MCF 10A (cell line): Measurements from ENCODE around the gene NCOA7. TPM values are rescaled to one million over a fixed set of nuclear protein-coding genes. Genes with fewer than 3 reads are reported as not detected.

Source experiments
- BruUV-seq: library from RNA; stranded (reverse); fragments of 400-500 nt; replicated peaks from 2 replicates; lab custom pipeline; 2021; lab: Mats Ljungman, UMichigan
- CTCF ChIA-PET: fragments of 300-600 bp; sonication (Branson Sonifier 250); formaldehyde crosslinking; extraction: SDS; loops from one replicate; lab custom pipeline; 2021; ENCODE audit warnings: antibody characterized with exemption, inconsistent platforms; lab: Yijun Ruan, JAX
- POLR2A ChIA-PET: fragments of 300-600, 350-650 bp; sonication (Branson Sonifier 250); formaldehyde crosslinking; extraction: SDS; loops from one replicate; lab custom pipeline; 2020; ENCODE audit warnings: antibody characterized with exemption, inconsistent platforms; lab: Yijun Ruan, JAX
- DNase-seq: peaks from one replicate; pipeline ENCODE4 v3.0.0-alpha.2; 2018; ENCODE audit not compliant: unreplicated experiment
- H3K27ac Mint-ChIP-seq: one replicate; pipeline ENCODE4 v1.8.0; 2022; ENCODE audit warnings: mild to moderate bottlenecking, low read depth, mixed read lengths; ENCODE audit not compliant: unreplicated experiment
- H3K27me3 Mint-ChIP-seq: one replicate; pipeline ENCODE4 v1.8.0; 2022; ENCODE audit warnings: mixed read lengths; ENCODE audit not compliant: insufficient read depth, unreplicated experiment
- H3K36me3 Mint-ChIP-seq: one replicate; pipeline ENCODE4 v1.8.0; 2022; ENCODE audit warnings: mild to moderate bottlenecking, moderate library complexity, mixed read lengths; ENCODE audit not compliant: insufficient read depth, unreplicated experiment
- H3K4me1 Mint-ChIP-seq: one replicate; pipeline ENCODE4 v1.8.0; 2022; ENCODE audit warnings: mixed read lengths; ENCODE audit not compliant: insufficient read depth, unreplicated experiment
- H3K4me3 Mint-ChIP-seq: one replicate; pipeline ENCODE4 v1.8.0; 2022; ENCODE audit warnings: mild to moderate bottlenecking, moderate library complexity, mixed read lengths; ENCODE audit not compliant: unreplicated experiment
- H3K9me3 Mint-ChIP-seq: one replicate; pipeline ENCODE4 v1.8.0; 2022; ENCODE audit warnings: mixed read lengths; ENCODE audit not compliant: unreplicated experiment
- CTCF ChIP-seq: fragments of 200-600 bp; IDR thresholded peaks from one replicate; pipeline ENCODE4 v1.8.0; 2022; ENCODE audit warnings: antibody characterized with exemption, mild to moderate bottlenecking; ENCODE audit not compliant: unreplicated experiment
- intact Hi-C: fragments of 100-400 bp; cut with micrococcal nuclease; formaldehyde crosslinking; loops from 2 replicates; pipeline ENCODE4 v1.14.1; 2022
- total RNA-seq: library from RNA; stranded (reverse); gene quantifications from 2 replicates; pipeline ENCODE4 v1.2.3, GENCODE V29; 2022

Gene NCOA7
- total RNA-seq, 1 experiment from 2014 or later: 52.3 TPM

GRCh38 chr6:125850361-125850760, 59.6 kb downstream of the NCOA7 start:
- Mint-ChIP-seq H3K36me3 (peaks cover 13% of the 10 kb centered on the region), H3K9me3 (peaks cover 9% of the 10 kb centered on the region), H3K4me1 (peaks cover 8% of the 10 kb centered on the region), H3K4me3 (no peak overlapping the region), H3K27me3 (no peaks in the 10 kb centered on the region), H3K27ac (no peak overlapping the region)
- TF ChIP-seq CTCF: no peak
- CTCF ChIA-PET: interaction anchor here (0.6 to 3.8 kb wide), 4 partner anchors 8 to 540 kb away, joined by 3 to 19 read pairs (median 4); partner anchors contain the start of gene NCOA7
- BruUV-seq: no TSS peak
- intact Hi-C loops: no loop called here
- POLR2A ChIA-PET: interaction anchor here (1.6 kb wide), 1 partner anchor 101 kb away, joined by 5 read pairs; no protein-coding TSS in a partner anchor
- DNase-seq: no peak

GRCh38 chr6:125852587-125852986, 61.8 kb downstream of the NCOA7 start:
- intact Hi-C loops: no loop called here
- TF ChIP-seq CTCF: no peak
- Mint-ChIP-seq H3K9me3 (peaks cover 9% of the 10 kb centered on the region), H3K4me3 (no peak overlapping the region), H3K4me1 (peaks cover 8% of the 10 kb centered on the region), H3K27me3 (no peaks in the 10 kb centered on the region), H3K36me3 (peaks cover 20% of the 10 kb centered on the region), H3K27ac (no peak overlapping the region)
- no TSS peak for BruUV-seq
- POLR2A ChIA-PET: interaction anchor here (0.8 to 2.1 kb wide), 3 partner anchors 61 to 653 kb away, joined by 3 to 11 read pairs (median 6); partner anchors contain the start of genes HINT3 and NCOA7
- CTCF ChIA-PET: interaction anchor here (0.6 to 1.5 kb wide), 8 partner anchors 9 to 525 kb away, joined by 3 to 6 read pairs (median 3); partner anchors contain the start of gene HINT3
- DNase-seq: no peak

- no peaks in the 10 kb centered on the region for H3K27me3 Mint-ChIP-seq
- CTCF ChIA-PET: interaction anchor here (0.6 to 1.4 kb wide), 4 partner anchors 58 to 526 kb away, joined by 3 to 4 read pairs (median 3); no protein-coding TSS in a partner anchor
- no TSS peak for BruUV-seq
- no peak overlapping the region for H3K4me3 Mint-ChIP-seq
- DNase-seq: no peak
- no peak for TF ChIP-seq CTCF
- H3K9me3 Mint-ChIP-seq: peaks cover 9% of the 10 kb centered on the region
- H3K36me3 Mint-ChIP-seq: peaks cover 21% of the 10 kb centered on the region
- H3K4me1 Mint-ChIP-seq: peaks cover 8% of the 10 kb centered on the region
- intact Hi-C loops: no loop called here
- H3K27ac Mint-ChIP-seq: no peak overlapping the region
- POLR2A ChIA-PET: interaction anchor here (0.8 to 2.1 kb wide), 4 partner anchors 8 to 654 kb away, joined by 3 to 11 read pairs (median 4); partner anchors contain the start of genes HINT3 and NCOA7
These were observed 62.4 kb downstream of the NCOA7 start for GRCh38 chr6:125853168-125853567.

- no peak overlapping the region for H3K27ac Mint-ChIP-seq
- POLR2A ChIA-PET: interaction anchor here (1.4 to 1.6 kb wide), 2 partner anchors 9 to 103 kb away, joined by 3 to 6 read pairs; partner anchors contain the start of gene HINT3
- BruUV-seq: no TSS peak
- peaks cover 27% of the 10 kb centered on the region for H3K36me3 Mint-ChIP-seq
- no peaks in the 10 kb centered on the region for H3K27me3 Mint-ChIP-seq
- no peak for TF ChIP-seq CTCF
- no peak for DNase-seq
- CTCF ChIA-PET: interaction anchor here (0.9 to 1.2 kb wide), 2 partner anchors 67 to 73 kb away, joined by 3 read pairs; no protein-coding TSS in a partner anchor
- H3K4me3 Mint-ChIP-seq: no peak overlapping the region
- H3K9me3 Mint-ChIP-seq: peaks cover 9% of the 10 kb centered on the region
- H3K4me1 Mint-ChIP-seq: peaks cover 12% of the 10 kb centered on the region
- intact Hi-C loops: no loop called here
These were observed 63.0 kb downstream of the NCOA7 start for GRCh38 chr6:125853756-125854155.
